Vagina (tissue), 2 donors: ENCODE data around the gene GPR156.
"Not testable (repeated sequence)": the region's sequence is repeated elsewhere in the genome, so short reads cannot be mapped to it uniquely, and the experiment has no call there.

Experiments
- CTCF ChIP-seq, 3 experiments: fragments of 450-650 bp in 2 of 3; fragments of 200-600 bp in 1 of 3; sonication (generic) in 1 of 3; IDR thresholded peaks; one replicate each; pipeline ENCODE4 v1.5.1; 2017 to 2019; ENCODE audit warnings: antibody characterized with exemption in 3 of 3, mild to moderate bottlenecking in 2 of 3, moderate library complexity in 2 of 3
- POLR2A ChIP-seq, 2 donors: fragments of 450-650 bp; IDR thresholded peaks; one replicate each; pipeline ENCODE4 v1.6.1; 2017; ENCODE audit warnings: antibody characterized with exemption in 2 of 2, mild to moderate bottlenecking in 2 of 2, moderate library complexity in 2 of 2
- POLR2AphosphoS5 ChIP-seq, 2 donors: sonication (generic); formaldehyde crosslinking; IDR thresholded peaks; one replicate each; pipeline ENCODE4 v1.9.0; 2017; ENCODE audit warnings: antibody characterized with exemption in 2 of 2, mild to moderate bottlenecking in 2 of 2, low read depth in 1 of 2; ENCODE audit not compliant: insufficient read depth in 1 of 2

GRCh38 chr3:120155694-120156093, 129.3 kb downstream of the GPR156 start:
- TF ChIP-seq POLR2A (IDR thresholded peaks at IDR 0.05); CTCF (IDR thresholded peaks at IDR 0.05); POLR2AphosphoS5 (IDR thresholded peaks at IDR 0.05; ENCODE audit: insufficient read depth in 1 of 2, low read depth in 1 of 2): not testable (repeated sequence)
